Measurements from ENCODE around the gene AGAP2. TPM values are rescaled to one million over a fixed set of nuclear protein-coding genes. Genes with fewer than 3 reads are reported as not detected.
A peak's percentile ranks its signal among the peaks of the same experiment; 100 is the strongest.

AGAP2 gene
- total and polyA plus RNA-seq, 2 of the 8 experiments (the other 6 are each of a cell fraction or from before 2014, with no cell fraction given): 1.5 TPM

GRCh38 chr12:57759360-57759980 is 20.9 kb upstream of the AGAP2 start:
- Histone ChIP-seq H3K18ac (ENCODE audit: extremely low read depth, low read length) (no peak overlapping the region), H3K4ac (replicated peaks; ENCODE audit: insufficient read length, low read depth, low read length) (no peak overlapping the region), H3K79me2 (ENCODE audit: control insufficient read depth in 1 of 2, insufficient read depth in 2 of 2, low read length in 2 of 2) (no peaks in the 10 kb centered on the region), H2BK12ac (ENCODE audit: low read depth, low read length) (no peak overlapping the region), H4K20me1 (replicated peaks in 1 of 2; ENCODE audit: control insufficient read depth in 1 of 2, insufficient read depth in 2 of 2, low read length in 2 of 2) (peaks cover 3 to 15% of the 10 kb centered on the region in 2 experiments), H3K27ac (ENCODE audit: low read depth, low read length) (no peak overlapping the region), H3K56ac (replicated peaks; ENCODE audit: insufficient read length, low read depth, low read length) (no peak overlapping the region), H2BK5ac (ENCODE audit: low read depth, low read length) (no peak overlapping the region), H3K23ac (ENCODE audit: insufficient read length) (no peak overlapping the region), H2BK15ac (ENCODE audit: low read length) (no peak overlapping the region), H3K36me3 (ENCODE audit: control insufficient read depth in 2 of 4, insufficient read depth in 4 of 4, low read length in 3 of 4) (peaks cover 0 to 4% (median 0%) of the 10 kb centered on the region in 4 experiments; a peak in 2 of 8 replicates), H3K9ac (replicated peaks in 1 of 4; ENCODE audit: extremely low read depth in 1 of 4, low read depth in 3 of 4, low read length in 3 of 4) (no peak overlapping the region), H3K79me1 (ENCODE audit: low read depth, low read length) (no peaks in the 10 kb centered on the region), H3K4me3 (ENCODE audit: extremely low read depth in 1 of 4, insufficient read depth in 2 of 4, low read depth in 3 of 4, low read length in 4 of 4) (no peak overlapping the region), H3K4me2 (ENCODE audit: insufficient read depth in 1 of 2, low read depth in 2 of 2, low read length in 2 of 2) (no peak overlapping the region), H4K8ac (ENCODE audit: extremely low read depth, insufficient read depth, low read length) (no peak overlapping the region), H2AFZ (ENCODE audit: low read length) (no peak overlapping the region), H3K14ac (ENCODE audit: insufficient read length) (no peak overlapping the region), H4K91ac (replicated peaks; ENCODE audit: insufficient read length, low read length) (no peak overlapping the region), H3K23me2 (ENCODE audit: low read depth, low read length) (peaks cover 6% of the 10 kb centered on the region), H3K4me1 (replicated peaks in 1 of 4; ENCODE audit: control insufficient read depth in 3 of 4, insufficient read depth in 4 of 4, low read length in 3 of 4) (peaks cover 0 to 9% (median 6%) of the 10 kb centered on the region in 4 experiments; a peak in 6 of 7 replicates), H3K27me3 (replicated peaks in 1 of 4; ENCODE audit: control insufficient read depth in 3 of 4, extremely low read depth in 1 of 4, insufficient read depth in 3 of 4, low read length in 3 of 4) (peaks cover 12 to 41% (median 33%) of the 10 kb centered on the region in 4 experiments), H2BK120ac (replicated peaks; ENCODE audit: low read depth, low read length) (no peak overlapping the region), H3K9me3 (ENCODE audit: insufficient read depth in 2 of 2, low read depth in 1 of 2, low read length in 1 of 2) (no peaks in the 10 kb centered on the region), H2AK5ac (ENCODE audit: low read depth, low read length) (no peak overlapping the region), H4K5ac (ENCODE audit: insufficient read length, low read depth, low read length) (no peak overlapping the region), H2BK20ac (ENCODE audit: low read length) (no peak overlapping the region)
- POLR2A ChIA-PET (ENCODE audit: partially characterized antibody): interaction anchor here (0.6 to 5.4 kb wide), 10 partner anchors 8 to 154 kb away, joined by 3 to 21 read pairs (median 3); partner anchors contain the start of genes AGAP2, EEF1AKMT3, METTL1 and TSPAN31
- no peak for DNase-seq (ENCODE audit: low read depth in 1 of 2, low spot score in 2 of 2)
- 37% methylated on average over 3 of the region's 3 CpGs; no CpG with 5 or more reads in 1 of the 2 experiments for WGBS, 2 experiments (ENCODE audit: extremely low coverage in 1 of 2, insufficient coverage in 1 of 2, insufficient read length in 1 of 2, insufficient replicate concordance in 2 of 2, low coverage in 1 of 2, low lambda C conversion rate in 2 of 2, missing lambda C conversion rate in 1 of 2)
- peak; percentile 45 for FAIRE-seq
- CTCF ChIA-PET (ENCODE audit: partially characterized antibody): interaction anchor here (0.8 to 3.9 kb wide), 20 partner anchors 9 to 1502 kb away, joined by 3 to 28 read pairs (median 5); partner anchors contain the start of genes ANKRD52, CYP27B1, EEF1AKMT3 and METTL1
- TF ChIP-seq BCL11A (IDR thresholded peaks at IDR 0.05; ENCODE audit: low read depth in 2 of 2, low read length in 2 of 2): no peak
- peak in 1 of 2 experiments; percentile 7; a peak in 1 of 4 replicates for TF ChIP-seq RAD21 (IDR thresholded peaks at IDR 0.05 in 1 of 2, conservative IDR thresholded peaks at IDR 0.05 in 1 of 2; ENCODE audit: low read depth in 2 of 2, low read length in 2 of 2)
- no peak for TF ChIP-seq EGR1 (IDR thresholded peaks at IDR 0.05; ENCODE audit: borderline replicate concordance, low read depth, low read length)
- TF ChIP-seq POU5F1 (IDR thresholded peaks at IDR 0.05; ENCODE audit: low read depth, low read length): no peak
- TF ChIP-seq CEBPB (IDR thresholded peaks at IDR 0.05; ENCODE audit: low read depth, low read length): no peak
- TF ChIP-seq GABPA (IDR thresholded peaks at IDR 0.05; ENCODE audit: borderline replicate concordance, insufficient read depth, low read length): no peak
- no peak for TF ChIP-seq E2F6 (IDR thresholded peaks at IDR 0.05)
- no peak for TF ChIP-seq KDM4A (IDR thresholded peaks at IDR 0.05; ENCODE audit: low read depth, low read length, severe bottlenecking)
- TF ChIP-seq CHD1 (IDR thresholded peaks at IDR 0.05; ENCODE audit: low read depth, low read length): no peak
- no peak for TF ChIP-seq SIX5 (IDR thresholded peaks at IDR 0.05; ENCODE audit: low read depth, low read length)
